HUDEP-2 (cell line): ENCODE results near the gene TEDDM1.
"Not testable (repeated sequence)": the region's sequence is repeated elsewhere in the genome, so short reads cannot be mapped to it uniquely, and the experiment has no call there.

Source experiments
- DNase-seq, 76 experiments: peaks; one replicate each; lab custom pipeline; 2025; ENCODE audit not compliant: unreplicated experiment in 76 of 76; lab: John Stamatoyannopoulos, UW

The TEDDM1 gene

GRCh38 chr1:182400567-182400966 is at the start of gene TEDDM1:
Gene TEDDM1 (minus strand): TSS chr1:182400667. CDS start chr1:182400485, 182 bp downstream.
- DNase-seq, result no peak

- DNase-seq, result no peak
Measured at GRCh38 chr1:182450087-182450486, 49.6 kb upstream of the TEDDM1 start, which contains the start of gene RGSL1. Gene RGSL1 (plus strand): TSS chr1:182450146. CDS start chr1:182450166, 20 bp downstream.

- no peak for DNase-seq
Measured at GRCh38 chr1:182447660-182448059, 47.2 kb upstream of the TEDDM1 start.

- not testable (repeated sequence) for DNase-seq
Measured at GRCh38 chr1:182447124-182447523, 46.7 kb upstream of the TEDDM1 start.

- DNase-seq, result peak in 37 of 76 experiments; percentile 1 to 57 (median 31)
Measured at GRCh38 chr1:182446033-182446669, 45.7 kb upstream of the TEDDM1 start.

GRCh38 chr1:182444497-182444896 is 44.0 kb upstream of the TEDDM1 start:
- peak in 1 of 76 experiments; percentile 3 for DNase-seq

- no peak for DNase-seq
Measured at GRCh38 chr1:182442333-182442732, 41.9 kb upstream of the TEDDM1 start.

GRCh38 chr1:182441719-182442118 is 41.3 kb upstream of the TEDDM1 start:
- DNase-seq, result no peak

- no peak for DNase-seq
Measured at GRCh38 chr1:182438326-182438725, 37.9 kb upstream of the TEDDM1 start.

- no peak for DNase-seq
Measured at GRCh38 chr1:182433580-182433979, 33.1 kb upstream of the TEDDM1 start.

- DNase-seq, result no peak
Measured at GRCh38 chr1:182431278-182431677, 30.8 kb upstream of the TEDDM1 start.

- peak in 15 of 76 experiments; percentile 1 to 48 (median 10) for DNase-seq
Measured at GRCh38 chr1:182430263-182431068, 30.0 kb upstream of the TEDDM1 start.

GRCh38 chr1:182428043-182428442 is 27.6 kb upstream of the TEDDM1 start:
- no peak for DNase-seq

- DNase-seq, result no peak
Measured at GRCh38 chr1:182426442-182427430, 26.3 kb upstream of the TEDDM1 start.

GRCh38 chr1:182415789-182416188 is 15.3 kb upstream of the TEDDM1 start:
- no peak for DNase-seq

- DNase-seq, result no peak
Measured at GRCh38 chr1:182413969-182414368, 13.5 kb upstream of the TEDDM1 start.

GRCh38 chr1:182413486-182413885 is 13.0 kb upstream of the TEDDM1 start:
- no peak for DNase-seq

GRCh38 chr1:182410620-182411273 is 10.3 kb upstream of the TEDDM1 start:
- no peak for DNase-seq

- DNase-seq, result no peak
Measured at GRCh38 chr1:182410138-182410537, 9.7 kb upstream of the TEDDM1 start.

GRCh38 chr1:182408435-182409075 is 8.1 kb upstream of the TEDDM1 start:
- no peak for DNase-seq
